Activated T-cell treated with anti-CD3 and anti-CD28 coated beads, Interleukin-2, amount 50 U/mL, for 4 hours (primary cell): ENCODE measurements around the gene ACO1. TPM values are rescaled to one million over a fixed set of nuclear protein-coding genes. Genes with fewer than 3 reads are reported as not detected.
A peak's percentile ranks its signal among the peaks of the same experiment; 100 is the strongest.

Source experiments
- ATAC-seq, 2 donors: fragments of 200-7000 bp; cut with Tn5 transposase; one replicate each; pipeline ENCODE4 v1.10.0; 2021
- DNase-seq: peaks from one replicate; pipeline ENCODE4 v3.0.0-alpha.2; 2020
- H3K27me3 Mint-ChIP-seq: one replicate; pipeline ENCODE4 v1.8.0; 2021; ENCODE audit warnings: low read depth, mixed read lengths
- H3K36me3 Mint-ChIP-seq: one replicate; pipeline ENCODE4 v1.8.0; 2022; ENCODE audit warnings: mixed read lengths; ENCODE audit not compliant: insufficient read depth
- H3K4me1 Mint-ChIP-seq: one replicate; pipeline ENCODE4 v1.8.0; 2021; ENCODE audit warnings: low read depth, mixed read lengths
- H3K4me3 Mint-ChIP-seq: one replicate; pipeline ENCODE4 v1.8.0; 2021; ENCODE audit warnings: mild to moderate bottlenecking, moderate library complexity, mixed read lengths
- H3K9me3 Mint-ChIP-seq: one replicate; pipeline ENCODE4 v1.8.0; 2021; ENCODE audit warnings: mixed read lengths
- total RNA-seq, 3 donors: library from RNA; stranded (reverse); gene quantifications; one replicate each; pipeline ENCODE4 v1.2.1, GENCODE V29; 2021

Gene ACO1
- total RNA-seq, 3 donors from 2014 or later = 5.5 to 6.3 (median 6.2) TPM

DNA sequence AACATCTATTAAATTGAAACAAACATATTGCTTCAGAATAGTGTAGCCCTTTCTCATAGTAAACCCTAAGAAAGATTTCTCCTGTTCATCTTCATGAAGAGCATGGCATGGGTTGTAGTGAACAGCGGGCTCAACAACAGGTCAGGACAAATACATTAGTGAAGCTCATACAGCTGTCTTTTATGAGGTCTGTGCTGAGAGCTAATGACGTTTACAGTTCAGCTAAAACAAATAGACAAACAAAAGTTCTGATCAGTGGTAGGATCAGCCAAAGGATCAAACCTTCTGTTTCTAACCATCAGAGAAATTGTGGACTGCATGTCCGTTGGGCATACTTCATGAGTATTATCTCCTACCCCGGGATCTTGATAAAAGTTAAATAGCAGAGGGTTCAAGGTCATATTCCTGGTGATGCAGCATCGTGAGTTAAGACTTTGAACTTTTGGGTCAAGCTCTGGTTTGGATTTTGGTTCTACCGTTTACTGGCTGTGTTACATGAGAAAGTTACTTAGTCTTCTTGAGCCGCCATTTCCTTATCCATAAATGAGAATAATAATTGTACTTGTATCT lies 37.9 kb downstream of the ACO1 start:
- no peaks in the 10 kb centered on the region for H3K4me1 Mint-ChIP-seq
- H3K36me3 Mint-ChIP-seq = peaks cover 18% of the 10 kb centered on the region
- H3K4me3 Mint-ChIP-seq = no peak overlapping the region
- no peaks in the 10 kb centered on the region for H3K27me3 Mint-ChIP-seq
- ATAC-seq = no peak
- no peak for DNase-seq
- no peaks in the 10 kb centered on the region for H3K9me3 Mint-ChIP-seq

DNA sequence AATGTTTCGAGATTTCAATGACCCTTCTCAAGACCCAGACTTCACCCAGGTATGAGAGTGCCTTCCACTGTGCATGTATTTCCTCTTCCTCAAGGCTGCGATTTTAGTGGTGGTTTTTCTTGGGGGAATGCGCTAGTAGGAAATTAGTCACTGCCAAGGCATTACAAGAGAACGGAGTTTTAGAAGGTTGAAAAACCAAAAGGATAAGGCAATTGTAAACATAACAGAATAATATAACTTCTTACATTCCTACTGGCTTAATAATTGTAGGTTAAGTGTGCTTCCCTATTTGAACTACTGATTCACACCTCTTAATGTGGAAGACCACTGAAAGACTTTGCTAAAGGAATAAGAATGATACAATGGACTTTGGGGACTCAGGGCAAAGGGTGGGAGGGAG lies 38.9 kb downstream of the ACO1 start:
- DNase-seq (no peak), ATAC-seq (no peak)
- H3K9me3 Mint-ChIP-seq = no peaks in the 10 kb centered on the region
- H3K4me1 Mint-ChIP-seq = no peaks in the 10 kb centered on the region
- H3K27me3 Mint-ChIP-seq = no peaks in the 10 kb centered on the region
- peaks cover 15% of the 10 kb centered on the region for H3K36me3 Mint-ChIP-seq
- no peak overlapping the region for H3K4me3 Mint-ChIP-seq

DNA sequence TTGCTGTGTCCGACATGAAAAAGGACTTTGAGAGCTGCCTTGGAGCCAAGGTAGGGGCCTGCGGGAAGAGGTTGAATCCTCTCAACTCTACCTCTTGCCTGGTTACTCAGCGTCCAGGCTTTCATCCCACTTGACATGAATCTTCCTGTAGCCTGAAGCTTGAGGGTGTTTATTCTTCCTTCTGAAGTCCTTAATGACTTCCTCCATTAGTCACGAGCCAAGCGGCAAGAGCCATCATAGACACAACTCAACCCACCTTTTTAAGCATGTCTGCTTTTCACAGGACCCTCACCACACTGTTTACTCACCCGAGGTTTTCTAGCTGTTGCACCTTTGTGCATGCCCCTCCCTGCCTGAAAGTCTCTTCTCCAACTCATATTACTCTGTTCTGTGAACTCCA lies 40.2 kb downstream of the ACO1 start:
- Mint-ChIP-seq H3K27me3 (no peaks in the 10 kb centered on the region), H3K9me3 (no peaks in the 10 kb centered on the region), H3K4me3 (no peak overlapping the region), H3K36me3 (peaks cover 9% of the 10 kb centered on the region), H3K4me1 (no peaks in the 10 kb centered on the region)
- DNase-seq (no peak), ATAC-seq (no peak)

DNA sequence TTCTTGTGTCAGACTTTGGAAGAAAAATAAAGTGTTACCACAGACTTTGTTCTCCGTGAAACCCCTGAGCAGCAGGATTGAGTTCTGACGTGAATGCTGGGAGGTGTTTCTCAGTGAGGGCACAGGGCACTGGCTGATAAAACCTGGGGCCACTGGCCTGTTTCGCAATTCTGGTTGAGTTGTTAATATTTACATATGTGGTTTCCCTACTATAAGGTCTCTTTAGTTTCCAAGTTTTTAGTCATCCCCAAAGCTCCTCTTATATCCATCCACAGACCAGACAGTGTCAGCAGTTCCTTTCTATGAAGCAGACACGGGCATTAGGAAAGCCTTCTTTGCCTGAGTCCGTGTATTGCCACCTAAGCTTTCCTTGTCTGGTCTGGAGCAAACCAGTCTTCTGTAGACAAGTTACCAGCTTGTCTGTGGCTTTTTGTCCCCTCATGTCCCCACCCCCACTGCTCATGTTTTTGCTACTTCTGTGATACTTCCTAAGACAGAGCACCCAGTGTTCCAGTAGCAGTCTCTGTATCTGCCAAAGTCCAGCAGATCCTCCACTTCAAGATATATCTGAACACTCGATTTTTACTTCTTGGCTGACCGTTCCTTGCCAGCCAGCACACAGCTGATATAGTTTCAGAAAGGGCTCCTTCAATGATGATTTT lies 42.0 kb downstream of the ACO1 start:
- H3K9me3 Mint-ChIP-seq = no peaks in the 10 kb centered on the region
- ATAC-seq (no peak), DNase-seq (no peak)
- no peaks in the 10 kb centered on the region for H3K27me3 Mint-ChIP-seq
- no peak overlapping the region for H3K4me3 Mint-ChIP-seq
- H3K4me1 Mint-ChIP-seq = no peaks in the 10 kb centered on the region
- peaks cover 9% of the 10 kb centered on the region for H3K36me3 Mint-ChIP-seq

DNA sequence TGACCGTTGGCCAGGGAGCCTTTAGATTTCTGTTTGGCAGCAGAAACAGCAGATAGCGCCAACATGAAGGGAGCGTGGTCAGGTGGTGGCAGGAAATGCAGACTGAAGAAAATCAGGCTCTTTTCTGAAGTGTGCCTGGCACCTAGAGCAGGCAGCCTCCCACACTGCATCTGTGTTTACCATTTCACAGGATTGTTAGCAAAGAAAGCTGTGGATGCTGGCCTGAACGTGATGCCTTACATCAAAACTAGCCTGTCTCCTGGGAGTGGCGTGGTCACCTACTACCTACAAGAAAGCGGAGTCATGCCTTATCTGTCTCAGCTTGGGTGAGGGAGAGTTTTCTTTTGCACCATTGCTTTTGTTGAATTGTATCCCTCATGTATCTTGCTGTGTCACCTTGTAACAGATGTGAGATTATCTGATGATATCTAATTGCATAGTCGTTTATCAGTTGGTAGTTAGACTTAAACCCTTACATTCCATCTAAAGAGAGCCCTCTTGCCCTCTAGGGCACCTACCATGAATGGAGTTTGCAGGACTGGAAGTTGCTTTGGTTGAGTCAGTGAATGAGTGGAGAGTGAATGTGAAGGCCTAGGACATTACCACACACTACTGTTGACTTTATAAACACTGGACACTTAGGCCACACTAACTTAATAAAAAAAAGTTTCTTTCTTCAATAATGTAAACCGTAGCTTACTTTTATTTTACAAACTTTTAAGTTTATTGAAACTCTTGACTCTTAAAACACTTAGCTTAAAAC lies 42.8 kb downstream of the ACO1 start:
- ATAC-seq = no peak
- Mint-ChIP-seq H3K27me3 (no peaks in the 10 kb centered on the region), H3K9me3 (no peaks in the 10 kb centered on the region), H3K4me3 (no peak overlapping the region), H3K36me3 (peaks cover 7% of the 10 kb centered on the region), H3K4me1 (no peaks in the 10 kb centered on the region)
- DNase-seq = no peak

DNA sequence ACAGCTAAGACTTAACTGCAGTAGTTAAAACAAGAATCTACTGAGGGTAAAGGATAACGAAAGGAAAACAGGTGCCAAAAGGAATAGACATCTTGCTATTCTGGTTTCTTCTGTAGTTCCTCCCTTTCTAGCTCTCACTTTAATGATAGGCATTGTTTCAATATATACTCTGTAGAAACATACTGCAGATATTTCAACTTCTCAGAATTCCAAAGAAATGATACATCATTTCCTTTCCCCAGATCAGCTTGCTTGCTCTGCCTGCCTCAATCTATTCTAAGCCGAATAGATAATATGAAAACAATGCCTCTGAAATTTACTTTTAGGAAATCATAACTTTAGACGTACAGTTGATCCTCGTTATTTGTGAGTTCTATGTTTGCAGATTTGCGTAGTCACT lies 46.3 kb downstream of the ACO1 start:
- no peaks in the 10 kb centered on the region for H3K4me1 Mint-ChIP-seq
- ATAC-seq = no peak
- DNase-seq = no peak
- H3K36me3 Mint-ChIP-seq = peaks cover 3% of the 10 kb centered on the region
- no peaks in the 10 kb centered on the region for H3K27me3 Mint-ChIP-seq
- H3K9me3 Mint-ChIP-seq = no peaks in the 10 kb centered on the region
- no peak overlapping the region for H3K4me3 Mint-ChIP-seq

DNA sequence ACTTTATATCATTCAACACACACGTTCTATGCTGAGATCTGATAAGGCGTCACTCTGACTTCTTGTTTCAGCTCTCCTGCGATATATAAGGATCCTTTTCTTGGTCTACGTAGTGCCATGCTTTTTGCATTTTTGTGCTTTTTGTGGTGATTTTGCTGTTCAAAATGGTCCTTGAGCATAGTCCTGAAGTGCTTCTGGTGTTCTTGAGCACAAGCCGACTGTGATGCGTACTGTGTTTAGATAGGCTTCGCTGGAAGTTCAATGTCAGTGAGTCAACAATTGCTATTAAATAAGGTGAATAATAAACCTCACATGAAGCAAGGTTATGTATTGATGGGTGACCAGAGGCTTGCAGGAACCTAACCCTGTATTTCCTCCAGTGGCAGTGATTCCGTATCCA lies 46.8 kb downstream of the ACO1 start:
- no peak for DNase-seq
- Mint-ChIP-seq H3K36me3 (peaks cover 8% of the 10 kb centered on the region), H3K4me3 (no peak overlapping the region), H3K4me1 (no peaks in the 10 kb centered on the region), H3K9me3 (no peaks in the 10 kb centered on the region), H3K27me3 (no peaks in the 10 kb centered on the region)
- no peak for ATAC-seq

DNA sequence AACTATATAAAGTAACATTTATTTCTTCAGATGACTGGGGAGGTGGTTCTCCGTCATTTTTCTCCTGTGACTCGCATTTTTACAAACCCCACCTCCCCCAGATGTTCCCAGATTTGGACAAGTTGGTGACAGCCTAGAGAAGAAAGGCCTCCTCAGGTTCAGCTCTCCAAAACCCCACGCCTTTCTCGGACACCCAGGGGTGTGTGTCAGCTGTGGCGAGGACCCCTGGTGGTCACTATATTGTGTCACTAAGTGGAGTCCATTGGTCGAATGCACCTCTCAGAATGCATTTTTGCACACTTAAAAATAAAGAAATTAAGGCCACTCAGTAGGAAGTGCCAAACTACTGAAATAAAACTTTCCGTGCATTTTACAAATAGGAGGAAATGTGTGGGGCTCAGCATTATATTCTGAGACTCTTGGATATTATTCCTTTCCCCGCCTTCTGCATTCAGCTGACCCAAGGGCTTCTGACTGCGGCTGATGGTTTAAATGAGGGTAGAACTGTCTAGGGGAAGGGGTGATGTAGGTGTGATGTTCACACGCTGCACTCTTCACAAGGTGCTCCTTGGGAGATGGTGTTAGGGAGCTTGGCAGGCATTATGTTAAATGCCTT lies 47.6 kb downstream of the ACO1 start:
- H3K4me1 Mint-ChIP-seq = no peaks in the 10 kb centered on the region
- DNase-seq = peak; percentile 40
- no peaks in the 10 kb centered on the region for H3K27me3 Mint-ChIP-seq
- no peak for ATAC-seq
- H3K4me3 Mint-ChIP-seq = no peak overlapping the region
- H3K36me3 Mint-ChIP-seq = peaks cover 11% of the 10 kb centered on the region
- H3K9me3 Mint-ChIP-seq = no peaks in the 10 kb centered on the region

DNA sequence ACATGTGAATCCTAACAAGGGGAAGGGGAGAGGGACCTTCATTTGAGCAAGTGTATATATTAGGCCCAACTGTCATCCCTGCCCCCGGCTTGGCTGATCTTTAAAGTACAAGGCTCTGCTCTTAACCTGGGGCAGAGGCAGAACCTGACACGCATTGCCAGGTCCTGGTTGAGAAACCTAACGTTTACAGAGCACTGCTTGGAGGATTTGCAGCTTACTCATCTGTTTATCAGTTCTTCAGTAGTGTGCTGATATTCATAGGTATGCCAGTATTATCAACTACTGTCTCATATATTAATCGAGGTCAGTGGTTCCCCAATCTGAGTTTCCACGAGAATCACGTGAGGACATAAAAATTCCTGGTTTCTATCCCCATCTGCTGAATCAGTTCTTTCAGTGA lies 50.4 kb downstream of the ACO1 start:
- ATAC-seq = no peak
- no peak for DNase-seq
- H3K27me3 Mint-ChIP-seq = no peaks in the 10 kb centered on the region
- H3K4me3 Mint-ChIP-seq = no peak overlapping the region
- H3K9me3 Mint-ChIP-seq = no peaks in the 10 kb centered on the region
- H3K36me3 Mint-ChIP-seq = peaks cover 20% of the 10 kb centered on the region
- no peaks in the 10 kb centered on the region for H3K4me1 Mint-ChIP-seq

DNA sequence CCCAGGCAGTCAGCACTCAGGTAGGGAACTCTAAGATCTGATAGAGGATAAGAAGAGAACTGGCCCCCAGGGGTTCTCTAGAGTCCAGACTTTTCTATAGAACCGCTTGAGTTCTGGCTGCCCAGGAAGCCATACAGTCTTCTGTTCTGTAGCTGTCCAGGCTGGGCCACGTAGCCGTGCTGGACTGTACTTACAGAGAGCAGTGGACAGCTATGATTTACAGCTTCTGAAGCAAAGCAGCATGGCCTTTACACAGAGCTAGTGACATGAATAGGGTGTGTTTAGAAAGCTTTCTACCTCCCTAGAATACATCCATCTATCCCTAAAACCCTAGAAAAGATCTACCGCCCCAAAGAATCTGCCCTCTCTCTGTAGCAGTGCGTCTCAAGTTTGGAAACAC lies 57.2 kb downstream of the ACO1 start:
- Mint-ChIP-seq H3K4me3 (no peak overlapping the region), H3K27me3 (no peaks in the 10 kb centered on the region), H3K9me3 (no peaks in the 10 kb centered on the region), H3K36me3 (peaks cover 34% of the 10 kb centered on the region), H3K4me1 (no peaks in the 10 kb centered on the region)
- no peak for DNase-seq
- ATAC-seq = no peak

DNA sequence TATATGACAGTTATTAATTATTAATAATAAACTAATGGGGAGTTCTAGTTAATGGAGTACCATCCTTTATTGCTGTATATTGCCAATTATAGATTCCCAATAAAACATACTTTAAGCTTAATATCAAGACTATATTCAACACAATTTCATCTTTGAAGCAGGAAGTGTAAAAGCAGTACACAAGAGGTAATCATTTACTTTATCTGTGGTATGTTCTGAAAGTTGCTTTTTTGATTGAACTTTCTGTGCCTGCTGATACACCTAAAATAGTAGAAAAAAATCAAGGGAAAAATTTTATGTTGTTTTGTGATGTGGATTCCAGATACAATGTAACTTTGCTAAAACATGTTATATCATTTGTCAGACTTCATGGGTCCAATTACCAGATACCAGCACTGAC lies 58.0 kb downstream of the ACO1 start:
- no peaks in the 10 kb centered on the region for H3K27me3 Mint-ChIP-seq
- H3K36me3 Mint-ChIP-seq = peaks cover 42% of the 10 kb centered on the region
- ATAC-seq = no peak

DNA sequence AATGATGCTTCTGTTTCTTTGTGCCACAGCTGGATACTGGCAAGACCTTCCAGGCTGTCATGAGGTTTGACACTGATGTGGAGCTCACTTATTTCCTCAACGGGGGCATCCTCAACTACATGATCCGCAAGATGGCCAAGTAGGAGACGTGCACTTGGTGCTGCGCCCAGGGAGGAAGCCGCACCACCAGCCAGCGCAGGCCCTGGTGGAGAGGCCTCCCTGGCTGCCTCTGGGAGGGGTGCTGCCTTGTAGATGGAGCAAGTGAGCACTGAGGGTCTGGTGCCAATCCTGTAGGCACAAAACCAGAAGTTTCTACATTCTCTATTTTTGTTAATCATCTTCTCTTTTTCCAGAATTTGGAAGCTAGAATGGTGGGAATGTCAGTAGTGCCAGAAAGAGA lies 65.5 kb downstream of the ACO1 start:
- DNase-seq = no peak
- Mint-ChIP-seq H3K4me1 (no peaks in the 10 kb centered on the region), H3K36me3 (peaks cover 38% of the 10 kb centered on the region), H3K4me3 (no peak overlapping the region), H3K27me3 (no peaks in the 10 kb centered on the region), H3K9me3 (no peaks in the 10 kb centered on the region)
- ATAC-seq = no peak

More for the DNA sequence above, 58.0 kb downstream of the ACO1 start:
- Mint-ChIP-seq H3K9me3 (no peaks in the 10 kb centered on the region), H3K4me3 (no peak overlapping the region), H3K4me1 (no peaks in the 10 kb centered on the region)
- no peak for DNase-seq

DNA sequence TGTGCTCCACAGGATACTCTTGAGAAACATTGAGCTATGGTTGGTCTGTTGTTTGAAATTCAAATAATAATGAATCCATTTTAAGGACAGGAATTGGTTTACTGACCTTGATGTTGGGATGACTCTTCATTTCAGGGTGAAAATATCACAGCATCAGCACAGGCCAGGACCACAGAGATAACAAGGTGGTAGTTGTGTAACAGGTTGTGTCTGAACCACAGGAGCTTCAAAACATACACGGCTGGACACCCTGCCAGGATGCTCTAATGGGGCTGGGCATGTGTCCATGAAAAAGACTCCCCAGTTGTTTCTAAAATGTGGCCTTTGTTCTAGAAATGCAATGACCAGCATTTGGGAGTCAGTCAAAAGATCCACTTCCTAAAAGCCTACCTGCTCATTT lies 69.8 kb downstream of the ACO1 start:
- ATAC-seq = no peak
- H3K36me3 Mint-ChIP-seq = peaks cover 25% of the 10 kb centered on the region

DNA sequence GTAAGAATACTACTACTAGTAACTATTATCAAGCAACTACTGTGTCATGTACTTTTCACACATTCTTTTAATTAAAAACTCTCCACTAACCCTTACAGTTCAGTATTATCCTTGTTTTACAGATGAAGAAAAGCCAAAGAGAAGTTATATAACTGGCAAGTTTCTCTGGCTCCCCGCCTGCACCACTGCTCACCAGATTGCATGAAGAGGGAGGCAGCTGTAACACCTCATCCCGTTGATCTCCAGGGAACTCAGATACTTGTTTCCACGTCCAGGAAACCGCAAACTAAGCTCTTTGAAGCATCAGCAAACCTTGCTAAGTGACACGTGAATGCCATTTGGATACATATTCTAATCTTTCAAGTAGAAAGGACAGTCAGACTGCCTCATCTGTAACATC lies 71.3 kb downstream of the ACO1 start:
- no peak for ATAC-seq
- no peak for DNase-seq
- no peaks in the 10 kb centered on the region for H3K27me3 Mint-ChIP-seq
- H3K9me3 Mint-ChIP-seq = no peaks in the 10 kb centered on the region
- no peak overlapping the region for H3K4me3 Mint-ChIP-seq
- H3K4me1 Mint-ChIP-seq = no peaks in the 10 kb centered on the region
- H3K36me3 Mint-ChIP-seq = peaks cover 34% of the 10 kb centered on the region

More for the DNA sequence above, 69.8 kb downstream of the ACO1 start:
- no peak overlapping the region for H3K4me3 Mint-ChIP-seq
- no peaks in the 10 kb centered on the region for H3K27me3 Mint-ChIP-seq
- DNase-seq = no peak
- H3K4me1 Mint-ChIP-seq = no peaks in the 10 kb centered on the region
- no peaks in the 10 kb centered on the region for H3K9me3 Mint-ChIP-seq

DNA sequence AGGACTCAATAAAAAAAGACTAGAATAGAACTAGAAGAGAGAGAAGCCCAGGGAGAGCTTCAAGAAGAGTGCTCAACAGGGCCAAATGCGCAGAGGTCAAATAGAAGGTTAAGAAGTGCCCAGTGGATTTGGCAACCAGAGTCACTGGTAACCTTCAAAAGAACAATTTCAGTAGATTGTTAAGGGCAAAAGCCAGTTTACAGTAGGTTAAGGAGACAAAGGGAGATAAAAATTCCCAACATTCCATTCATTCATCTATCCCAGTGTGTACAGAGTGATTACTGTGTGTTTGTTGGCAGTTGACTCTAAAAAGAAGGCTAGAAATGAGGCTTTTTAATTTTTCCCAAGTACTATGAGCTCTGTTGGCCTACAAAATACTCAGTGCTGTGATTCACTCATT lies 72.1 kb downstream of the ACO1 start:
- no peaks in the 10 kb centered on the region for H3K9me3 Mint-ChIP-seq
- H3K4me3 Mint-ChIP-seq = no peak overlapping the region
- no peaks in the 10 kb centered on the region for H3K27me3 Mint-ChIP-seq
- H3K36me3 Mint-ChIP-seq = peaks cover 36% of the 10 kb centered on the region
- ATAC-seq (no peak), DNase-seq (no peak)
- no peaks in the 10 kb centered on the region for H3K4me1 Mint-ChIP-seq
